ENCODE results near the gene DDX27.

Gene DDX27

GRCh38 chr20:49252556-49253350 lies 33.5 kb downstream of the DDX27 start:
- no peak for DNase-seq

GRCh38 chr20:49256261-49256660 lies 37.0 kb downstream of the DDX27 start:
- no peak for DNase-seq

GRCh38 chr20:49259284-49259683 lies 40.1 kb downstream of the DDX27 start:
- no peak for DNase-seq

DNA sequence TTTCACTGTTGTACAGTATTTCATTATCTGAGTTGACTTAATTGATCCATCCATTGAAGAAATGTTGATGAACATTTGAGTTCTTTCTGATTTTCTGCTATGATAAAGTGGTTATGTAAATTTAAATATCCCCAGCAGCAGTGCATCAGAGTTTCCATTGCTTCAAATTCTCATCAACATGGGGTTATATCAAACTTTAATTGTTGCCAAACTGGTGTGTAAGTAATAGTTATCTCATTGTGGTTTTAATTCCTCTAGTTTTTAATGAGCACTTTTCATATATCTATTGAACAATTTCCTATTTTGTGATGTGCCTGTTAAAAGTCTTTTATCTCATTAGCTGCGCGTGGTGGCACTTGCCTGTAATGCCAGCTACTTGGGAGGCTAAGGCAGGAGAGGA lies 40.6 kb downstream of the DDX27 start:
- no peak for DNase-seq

- no peak for DNase-seq
Measured at GRCh38 chr20:49260218-49260617, 41.0 kb downstream of the DDX27 start.

GRCh38 chr20:49261173-49261572 lies 42.0 kb downstream of the DDX27 start:
- no peak for DNase-seq

- no peak for DNase-seq
Measured at GRCh38 chr20:49262444-49262843, 43.2 kb downstream of the DDX27 start.

DNA sequence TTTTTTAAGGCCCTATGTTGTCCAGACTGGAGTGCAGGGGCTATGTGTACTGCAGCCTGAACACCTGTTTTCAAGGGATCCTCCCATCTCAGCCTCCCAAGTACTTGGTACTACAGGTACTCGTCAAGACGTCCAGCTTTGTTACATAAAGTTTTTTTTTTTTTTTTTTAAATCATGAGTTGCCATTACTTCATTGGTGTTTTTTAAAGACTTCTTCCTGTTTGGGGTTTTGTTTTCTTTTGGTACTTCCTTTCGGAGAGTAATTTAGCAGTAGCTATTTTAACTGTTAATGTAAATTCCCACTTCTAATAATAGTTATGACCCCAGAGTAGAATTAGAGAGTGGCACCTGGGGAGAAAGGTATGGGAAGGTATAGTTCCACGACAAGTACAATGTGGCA lies 48.1 kb downstream of the DDX27 start:
- DNase-seq, result no peak

GRCh38 chr20:49268600-49269365 lies 49.6 kb downstream of the DDX27 start:
- DNase-seq, result no peak

DNA sequence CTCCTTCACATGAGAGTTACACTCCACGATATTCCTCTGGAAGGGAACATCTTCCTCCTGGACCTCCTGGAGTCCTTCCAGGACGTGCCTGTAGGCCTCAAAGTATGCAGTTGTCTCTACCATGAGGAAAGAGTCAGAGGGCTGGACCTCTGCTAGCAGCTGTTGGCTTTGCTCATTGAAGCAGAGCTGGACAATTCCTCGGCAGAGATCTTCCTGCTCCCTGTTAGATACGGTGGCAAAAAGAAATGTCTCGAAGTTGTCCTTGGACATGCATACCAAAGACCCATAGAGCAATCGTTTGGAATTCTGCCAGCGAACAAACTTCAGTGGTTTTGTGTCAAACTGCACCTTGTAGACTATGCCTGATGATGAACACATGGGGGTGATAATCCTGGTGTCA lies 51.0 kb downstream of the DDX27 start:
- no peak for DNase-seq

DNA sequence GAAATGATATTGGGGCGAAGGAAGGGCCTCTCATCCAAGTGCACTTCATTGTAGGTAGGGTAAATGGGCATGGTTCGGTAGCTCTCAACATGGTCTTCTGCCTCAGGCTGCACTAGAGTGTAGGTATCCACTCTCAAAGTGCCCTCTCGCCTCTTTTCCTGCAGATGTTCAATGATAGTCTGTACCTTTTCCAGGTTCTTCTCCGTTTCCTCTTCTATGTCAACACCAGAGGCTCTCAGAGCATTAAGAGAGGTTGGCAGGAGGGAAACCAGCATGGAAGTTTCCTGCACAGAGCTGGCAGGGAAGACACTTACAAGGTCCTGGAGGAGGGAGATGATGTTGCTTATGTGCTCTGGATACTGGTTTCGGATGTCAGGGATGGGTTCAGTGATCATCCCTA lies 51.5 kb downstream of the DDX27 start:
- no peak for DNase-seq

DNA sequence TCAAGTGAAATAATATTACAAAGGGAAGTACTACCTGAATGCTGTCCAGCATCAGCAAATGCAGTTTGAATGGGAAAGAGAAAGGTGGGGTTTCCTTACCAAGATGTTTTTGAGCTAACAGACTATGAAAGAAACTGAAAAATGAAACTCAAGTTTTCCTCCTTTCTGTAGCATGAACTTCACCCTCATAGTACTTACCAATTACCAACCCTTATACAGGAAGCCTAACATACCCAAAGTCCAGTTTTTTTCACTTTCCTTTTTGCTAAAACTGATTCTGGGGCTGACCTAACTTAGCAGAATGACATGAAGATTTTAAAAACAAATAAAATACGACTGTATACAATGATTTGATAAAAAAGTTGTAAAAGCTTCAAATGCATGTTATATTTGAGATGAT lies 53.4 kb downstream of the DDX27 start:
- no peak for DNase-seq

DNA sequence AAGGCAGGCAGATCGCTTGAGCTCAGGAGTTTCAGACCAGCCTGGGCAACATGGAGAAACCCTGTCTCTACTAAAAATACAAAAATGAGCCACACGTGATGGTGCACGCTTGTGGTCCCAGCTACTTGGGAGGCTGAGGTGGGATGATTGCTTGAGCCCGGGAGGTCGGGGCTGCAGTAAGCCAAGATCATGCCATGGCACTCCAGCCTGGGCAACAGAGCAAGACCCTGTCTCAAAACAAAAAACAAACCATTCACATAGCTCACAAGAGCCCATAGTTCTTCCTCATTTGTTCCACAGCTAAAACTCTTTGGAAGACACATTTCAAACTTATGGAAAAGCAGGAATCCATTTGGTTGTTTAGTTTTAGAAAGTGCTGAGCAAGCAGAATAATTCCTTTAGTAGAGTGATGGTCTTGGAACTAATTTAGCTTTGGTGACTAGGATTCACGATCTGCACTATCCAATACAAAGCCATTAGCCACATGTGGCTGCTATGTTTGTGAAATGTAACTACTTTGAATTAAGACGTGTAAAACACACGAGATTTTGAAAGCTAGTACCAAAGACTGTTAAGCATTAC lies 54.6 kb downstream of the DDX27 start:
- DNase-seq, result no peak

DNA sequence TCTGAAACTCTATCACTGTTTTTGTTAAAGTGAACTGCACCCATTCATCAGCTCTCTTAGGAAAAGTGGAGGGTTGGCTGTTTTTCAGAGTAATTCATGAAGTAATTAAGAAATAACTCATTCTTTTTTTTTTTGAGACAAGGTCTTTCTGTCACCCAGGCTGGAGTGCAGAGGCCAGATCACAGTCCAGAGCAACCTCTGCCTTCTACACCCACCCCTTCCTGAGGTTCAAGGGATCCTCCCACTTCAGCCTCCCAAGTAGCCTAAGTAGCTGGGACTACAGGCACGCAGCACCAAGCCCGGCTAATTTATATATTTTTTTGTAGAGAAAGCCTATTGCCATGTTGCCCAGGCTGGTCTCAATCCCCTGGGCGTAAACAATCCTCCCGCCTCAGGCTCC lies 56.0 kb downstream of the DDX27 start:
- DNase-seq, result no peak

GRCh38 chr20:49275636-49276035 lies 56.4 kb downstream of the DDX27 start:
- no peak for DNase-seq

DNA sequence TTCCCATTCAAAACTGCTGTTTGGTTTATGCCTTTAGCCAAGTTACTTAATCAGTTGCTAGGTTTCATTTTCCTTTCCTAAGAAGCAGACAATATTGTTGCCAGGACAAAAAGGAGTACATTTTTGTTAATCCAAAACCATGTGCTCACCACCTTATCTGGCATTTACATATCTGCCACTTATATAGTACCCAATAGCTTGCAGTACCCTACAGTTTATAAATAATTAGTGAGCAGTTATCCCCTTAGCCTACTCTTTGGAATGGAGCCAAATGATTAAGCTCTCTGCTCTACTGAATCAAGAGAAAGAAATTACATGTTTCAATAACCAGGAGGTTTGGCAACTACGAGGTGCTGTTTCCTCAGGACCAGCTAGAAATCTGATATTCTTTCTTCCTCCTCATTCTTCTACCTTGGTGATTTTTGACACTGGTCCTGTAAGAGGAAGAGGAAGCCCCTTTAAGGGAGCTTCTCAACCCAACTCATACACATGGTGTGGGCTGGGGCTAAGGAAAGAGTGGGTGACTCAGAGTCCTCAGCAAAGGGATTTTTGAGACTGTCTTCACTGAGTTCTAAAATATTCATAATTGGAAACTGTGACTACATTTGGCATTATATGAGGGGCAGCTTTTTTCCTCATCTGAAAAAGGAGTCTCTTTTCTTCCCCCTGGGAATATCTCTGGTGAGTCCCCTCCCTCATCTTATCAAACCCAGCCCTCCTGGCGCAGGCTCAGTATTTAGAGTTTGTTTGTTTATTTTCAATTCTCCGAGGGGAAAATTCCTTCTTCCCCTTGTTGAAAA lies 57.1 kb downstream of the DDX27 start:
- DNase-seq, result peak; percentile 46

- no peak for DNase-seq
Measured at GRCh38 chr20:49276961-49277785, 58.0 kb downstream of the DDX27 start.

DNA sequence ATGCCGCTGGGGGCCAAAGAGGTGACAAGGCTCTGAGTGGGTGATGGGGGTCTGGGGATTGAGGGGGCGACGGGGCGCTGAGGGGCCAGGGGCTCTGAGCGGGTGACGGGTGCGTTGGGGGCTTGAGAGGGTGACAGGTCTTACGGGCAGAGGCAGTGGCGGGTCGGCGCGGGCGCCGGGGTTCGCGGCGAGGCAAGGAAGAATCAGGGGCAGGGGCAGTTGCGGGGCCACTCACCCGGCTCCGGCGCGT lies 58.5 kb downstream of the DDX27 start:
- DNase-seq, result no peak

GRCh38 chr20:49278036-49278817 lies 59.0 kb downstream of the DDX27 start, which contains the start of gene ZNFX1:
Gene ZNFX1, minus strand, starts transcription at chr20:49278057. Its CDS starts 2,218 bp downstream, at chr20:49275839.
- DNase-seq, result peak; percentile 92

DNA sequence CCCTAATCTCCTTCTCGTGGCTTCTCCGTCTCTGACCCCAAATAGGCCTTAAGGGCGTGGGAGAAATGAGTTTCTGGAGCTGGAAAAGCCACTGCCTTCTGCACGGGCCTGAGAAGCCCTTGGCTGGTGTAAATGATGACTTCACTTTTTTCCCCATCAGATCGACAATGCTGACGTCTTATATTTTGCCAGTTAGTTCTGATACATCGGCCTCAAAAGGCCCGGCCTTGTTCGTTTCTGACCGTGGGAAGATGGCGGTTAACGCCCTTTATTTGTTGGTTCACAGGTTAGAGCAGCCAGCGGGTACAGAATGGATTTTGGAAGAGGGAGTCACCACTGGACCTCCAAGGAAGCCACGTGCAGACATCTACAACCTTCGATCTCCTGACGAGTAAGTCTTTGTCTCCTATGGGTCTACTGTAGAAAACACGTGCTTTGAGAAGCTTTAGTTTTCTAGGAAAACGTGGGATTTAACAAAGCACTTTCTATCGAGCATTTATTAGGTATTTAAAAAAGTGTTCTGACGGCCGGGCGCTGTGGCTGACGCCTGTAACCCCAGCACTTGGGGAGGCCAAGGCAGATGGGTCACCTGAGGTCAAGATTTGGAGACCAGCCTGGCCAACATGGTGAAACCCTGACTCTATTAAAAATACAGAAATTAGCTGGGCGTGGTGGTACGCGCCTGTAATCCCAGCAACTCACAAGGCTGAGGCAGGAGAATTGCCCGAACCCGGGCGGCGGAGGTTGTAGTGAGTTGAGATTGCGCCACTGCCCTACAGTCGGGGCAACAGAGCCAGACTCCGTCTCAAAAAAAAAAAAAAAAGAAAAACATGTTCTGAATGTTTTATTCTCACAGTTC lies 59.8 kb downstream of the DDX27 start:
- DNase-seq, result no peak

Measured in NCI-H2081 treated with DMSO at 0.1 percent for 48 hours (cell line).